CD4-positive, alpha-beta T cell treated with Interferon alpha-2 for 1 hour (primary cell): Measurements from ENCODE around the gene DENND1A.

Experiments
- DNase-seq, 2 donors: peaks; one replicate each; pipeline ENCODE4 v3.0.0-alpha.2; 2020 to 2022

DENND1A gene

DNA sequence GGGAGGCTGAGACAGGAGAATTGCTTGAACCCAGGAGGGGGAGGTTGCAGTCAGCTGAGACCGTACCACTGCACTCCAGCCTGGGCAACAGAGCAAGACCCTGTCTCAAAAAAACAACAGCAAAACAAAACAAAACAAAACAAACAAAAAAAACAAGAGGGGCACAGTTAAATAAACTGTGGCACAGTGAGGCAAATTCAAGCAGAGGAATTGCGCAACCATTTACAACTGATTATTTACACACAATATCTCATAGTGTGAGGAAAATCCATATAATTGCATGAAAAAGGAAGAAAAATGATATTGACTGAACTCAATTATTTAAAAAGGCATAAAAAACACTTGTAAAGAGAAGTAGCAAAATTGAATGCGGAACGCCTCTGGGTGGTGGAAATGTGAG is 412.4 kb downstream of the DENND1A start:
- no peak for DNase-seq

- no peak for DNase-seq
Observed at GRCh38 chr9:123514766-123515165, 415.2 kb downstream of the DENND1A start.

GRCh38 chr9:123513554-123513953 is 416.4 kb downstream of the DENND1A start:
- no peak for DNase-seq

DNA sequence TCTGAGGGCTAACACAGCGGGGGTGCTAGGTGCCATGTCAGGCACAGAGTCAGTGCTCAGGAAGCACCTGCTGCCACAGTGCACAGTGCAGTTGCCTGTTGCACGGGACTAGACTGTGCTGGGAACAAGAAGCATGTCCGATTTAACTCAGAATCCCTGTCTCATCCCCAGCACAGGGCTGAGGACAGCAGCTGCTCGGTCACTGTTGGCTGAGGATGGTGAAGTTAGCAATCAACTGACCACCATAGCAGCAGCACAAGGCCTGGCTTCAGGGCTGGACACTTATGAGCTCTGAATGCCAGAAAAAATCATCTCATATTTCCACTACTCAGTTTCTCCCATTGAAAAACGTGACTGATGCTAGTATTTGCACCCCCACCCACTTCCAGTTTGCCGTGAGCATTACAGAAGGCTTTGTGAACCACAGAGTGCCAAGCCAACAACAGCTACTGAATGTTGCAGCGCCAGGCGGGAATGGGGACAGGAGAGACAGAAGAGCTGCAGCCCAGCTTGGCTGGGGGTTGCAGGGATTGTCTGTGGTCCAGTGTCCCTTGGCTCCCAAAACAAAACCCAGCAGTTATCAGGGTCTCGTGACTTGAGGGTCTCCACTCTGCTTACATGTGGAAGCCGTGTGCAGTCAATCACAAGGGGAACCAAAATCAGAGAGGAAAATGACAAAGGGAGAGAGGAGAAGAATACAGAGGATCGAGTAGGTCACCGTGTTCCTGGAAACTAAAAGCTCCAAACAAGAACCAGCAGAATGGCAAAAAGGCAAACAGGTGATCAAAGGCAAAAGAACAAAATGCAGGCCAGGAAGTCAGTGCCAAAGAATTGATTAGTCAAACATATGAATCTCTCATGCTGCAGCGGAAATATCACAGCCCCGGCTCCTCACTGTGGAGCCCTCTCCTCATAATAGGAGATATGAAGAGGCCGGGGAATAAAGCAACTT is 418.3 kb downstream of the DENND1A start:
- no peak for DNase-seq

- no peak for DNase-seq
Observed at GRCh38 chr9:123509646-123510045, 420.3 kb downstream of the DENND1A start.

GRCh38 chr9:123508048-123508447 is 421.9 kb downstream of the DENND1A start:
- DNase-seq = no peak

DNA sequence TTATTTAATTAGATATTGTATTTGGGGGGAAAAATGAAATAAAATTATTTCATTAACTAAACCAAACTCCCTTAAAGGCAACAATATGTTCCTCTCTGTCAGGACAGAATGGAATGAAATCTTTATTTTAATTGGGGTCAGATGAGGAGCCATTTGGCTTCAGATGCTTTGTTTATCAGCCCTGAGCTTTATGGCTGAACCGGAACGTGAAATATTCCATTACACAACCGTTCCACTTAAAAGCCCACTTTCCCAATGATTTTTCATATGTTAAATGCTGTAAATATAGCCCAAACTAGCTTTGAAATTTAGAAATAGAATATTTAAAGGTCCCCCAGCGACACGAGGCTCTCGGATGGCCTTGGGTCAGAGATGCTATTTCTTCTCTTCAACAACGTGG is 424.4 kb downstream of the DENND1A start:
- DNase-seq = no peak

GRCh38 chr9:123500336-123500735 is 429.6 kb downstream of the DENND1A start:
- no peak for DNase-seq

- DNase-seq = no peak
Observed at GRCh38 chr9:123497830-123498229, 432.1 kb downstream of the DENND1A start.

- no peak for DNase-seq
Observed at GRCh38 chr9:123495731-123496130, 434.2 kb downstream of the DENND1A start.

- no peak for DNase-seq
Observed at GRCh38 chr9:123493627-123494026, 436.3 kb downstream of the DENND1A start.

DNA sequence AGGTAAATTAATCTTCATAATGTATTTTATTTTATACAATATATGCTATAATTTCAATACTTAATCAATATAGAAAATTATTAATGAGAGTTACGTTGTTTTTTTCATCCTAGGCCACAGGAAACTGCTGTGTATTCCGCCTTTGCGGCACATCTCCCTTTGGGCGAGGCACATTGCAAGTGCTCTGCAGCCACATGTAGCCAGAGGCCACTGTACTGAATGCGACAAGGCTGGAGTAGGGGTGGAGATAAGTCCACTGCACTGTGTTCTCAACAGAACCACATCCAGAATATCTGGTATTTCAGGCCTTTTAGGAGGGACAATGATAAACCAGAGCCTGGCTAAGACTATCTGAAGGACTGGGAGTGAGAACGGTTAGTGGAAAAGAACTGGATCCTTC is 439.2 kb downstream of the DENND1A start:
- no peak for DNase-seq

DNA sequence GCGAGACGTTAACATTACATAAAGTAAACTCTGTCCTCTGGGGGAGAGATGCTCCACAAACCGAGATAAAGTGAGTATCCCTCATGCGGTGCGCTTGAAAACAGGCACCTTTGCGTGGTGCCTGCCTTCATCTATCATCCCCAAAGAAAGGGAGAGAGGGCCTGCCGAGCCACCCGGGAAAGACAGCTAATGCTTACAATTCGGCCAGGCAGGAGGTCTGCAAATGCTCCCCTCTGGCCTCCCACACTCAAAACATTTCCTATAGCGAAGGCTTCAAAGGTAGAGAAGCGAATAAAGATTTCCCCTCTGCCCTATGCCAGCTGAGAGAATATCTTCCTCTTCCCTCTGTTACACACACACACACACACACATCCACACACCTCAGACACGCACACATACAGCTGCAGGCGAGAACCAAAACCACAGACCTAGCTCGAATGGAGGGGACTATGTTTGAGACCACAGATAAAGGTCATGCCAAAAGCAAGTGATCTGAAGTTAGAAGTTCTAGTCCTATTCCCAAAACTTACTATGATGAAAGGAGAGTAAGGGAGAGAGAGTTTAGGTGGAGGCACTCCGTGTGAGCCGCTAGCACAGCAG is 441.1 kb downstream of the DENND1A start:
- no peak for DNase-seq

DNA sequence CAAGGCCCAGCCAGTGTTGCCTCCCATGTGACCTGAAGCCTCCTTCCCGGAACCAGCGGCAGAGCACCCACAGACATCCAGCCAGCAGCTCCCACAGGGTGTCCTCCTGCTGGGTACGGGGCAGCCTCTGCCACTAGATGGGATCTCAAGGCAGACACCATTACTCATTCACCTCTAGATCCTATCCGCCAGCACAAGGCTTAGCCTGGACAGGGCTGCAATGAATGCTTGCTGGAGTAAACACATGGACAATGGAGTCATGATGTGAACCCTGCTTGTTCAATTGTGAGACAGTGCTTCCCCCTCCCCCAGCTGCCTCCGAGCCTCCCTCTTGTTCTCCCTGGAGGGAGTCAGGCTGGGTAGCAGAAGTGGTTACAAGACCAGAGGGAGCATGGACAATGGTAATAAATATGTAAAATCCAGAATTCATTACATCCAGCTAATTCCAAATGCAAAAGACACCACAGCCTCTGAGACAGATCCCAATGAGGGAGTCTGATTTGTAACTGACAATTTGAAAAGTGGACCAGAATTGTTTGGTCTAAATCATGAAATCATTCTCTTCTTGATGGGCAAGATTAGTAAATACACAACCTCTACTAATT is 441.9 kb downstream of the DENND1A start:
- no peak for DNase-seq

GRCh38 chr9:123486431-123486830 is 443.5 kb downstream of the DENND1A start:
- no peak for DNase-seq

- no peak for DNase-seq
Observed at GRCh38 chr9:123485216-123485615, 444.7 kb downstream of the DENND1A start.

DNA sequence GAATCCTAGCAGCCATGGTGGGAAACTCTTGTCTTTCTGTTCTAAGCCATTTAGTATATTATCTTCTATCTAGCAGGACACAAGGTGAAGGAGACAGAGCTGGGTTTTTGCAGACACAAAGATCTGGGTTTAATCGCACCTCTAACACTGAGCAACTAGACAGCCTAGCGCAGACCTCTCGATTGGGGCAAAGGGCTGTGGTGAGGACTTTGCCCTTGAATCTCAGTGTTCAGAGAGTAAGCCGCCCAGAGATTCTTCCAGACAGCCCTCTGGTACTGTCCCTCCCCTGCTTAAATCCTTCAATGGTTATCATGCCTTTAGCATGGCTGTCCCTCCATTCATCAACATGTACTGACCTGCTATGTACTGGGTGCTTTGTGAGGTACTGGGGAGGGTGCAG is 445.8 kb downstream of the DENND1A start:
- DNase-seq = no peak

DNA sequence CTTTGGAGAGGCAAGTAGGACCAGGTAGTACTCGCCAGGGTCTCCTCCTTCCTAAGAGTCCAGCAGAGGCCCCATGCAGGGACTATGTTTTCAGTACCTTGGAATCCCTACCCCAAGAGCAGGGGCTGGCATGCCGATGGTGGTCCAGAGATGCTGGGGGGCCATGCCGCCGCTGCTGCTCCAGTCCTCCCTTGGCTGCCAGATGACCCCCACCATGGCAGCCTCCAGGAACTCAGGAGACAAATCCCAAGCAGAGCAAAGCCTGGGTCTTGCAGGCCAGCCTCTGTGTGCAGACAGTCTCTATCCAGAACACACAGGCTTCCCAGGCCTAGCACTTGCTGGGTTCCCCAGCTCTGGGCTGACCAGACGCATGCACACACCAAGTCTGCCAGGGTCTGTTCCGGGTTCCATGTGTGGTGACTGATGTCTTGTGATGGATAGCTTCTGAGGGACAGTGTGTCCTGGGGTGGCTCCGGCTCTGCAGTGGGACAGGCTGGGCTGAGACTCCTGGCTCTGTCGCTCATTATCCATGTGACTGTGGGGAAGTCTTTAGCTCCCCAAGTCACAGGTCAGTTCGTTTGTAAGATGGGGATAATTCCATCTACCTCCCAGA is 446.6 kb downstream of the DENND1A start:
- DNase-seq = no peak

DNA sequence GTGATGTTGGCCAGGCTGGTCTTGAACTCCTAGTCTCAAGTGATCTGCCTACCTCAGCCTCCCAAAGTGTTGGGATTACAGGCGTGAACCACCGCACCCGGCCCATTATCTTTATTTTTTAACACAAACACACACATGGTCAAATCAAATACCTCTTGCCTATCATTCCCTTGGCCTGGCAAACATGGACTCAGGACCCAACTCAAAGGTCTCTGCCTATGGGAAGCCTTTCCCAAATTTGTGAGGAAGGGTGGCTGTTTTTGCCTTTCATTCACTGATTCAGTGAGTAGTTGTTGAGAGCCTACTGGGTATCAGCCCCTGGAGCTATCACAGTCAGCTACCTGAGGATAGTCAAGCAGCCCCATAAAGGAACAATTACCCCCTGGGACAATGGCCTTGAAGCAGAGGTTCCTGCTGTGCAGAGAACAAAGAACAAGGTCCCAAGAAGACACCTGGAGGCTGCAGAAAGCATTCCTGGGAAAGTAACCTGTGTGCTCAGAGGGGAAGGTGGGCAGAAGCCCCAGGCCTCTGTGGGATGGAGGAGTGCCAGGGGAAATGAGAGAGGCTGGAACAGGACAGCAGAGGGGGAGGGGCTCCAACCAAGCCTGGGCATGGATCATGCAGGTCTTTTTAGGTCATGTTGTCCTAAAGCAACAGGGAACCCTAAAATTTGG is 447.5 kb downstream of the DENND1A start:
- no peak for DNase-seq

DNA sequence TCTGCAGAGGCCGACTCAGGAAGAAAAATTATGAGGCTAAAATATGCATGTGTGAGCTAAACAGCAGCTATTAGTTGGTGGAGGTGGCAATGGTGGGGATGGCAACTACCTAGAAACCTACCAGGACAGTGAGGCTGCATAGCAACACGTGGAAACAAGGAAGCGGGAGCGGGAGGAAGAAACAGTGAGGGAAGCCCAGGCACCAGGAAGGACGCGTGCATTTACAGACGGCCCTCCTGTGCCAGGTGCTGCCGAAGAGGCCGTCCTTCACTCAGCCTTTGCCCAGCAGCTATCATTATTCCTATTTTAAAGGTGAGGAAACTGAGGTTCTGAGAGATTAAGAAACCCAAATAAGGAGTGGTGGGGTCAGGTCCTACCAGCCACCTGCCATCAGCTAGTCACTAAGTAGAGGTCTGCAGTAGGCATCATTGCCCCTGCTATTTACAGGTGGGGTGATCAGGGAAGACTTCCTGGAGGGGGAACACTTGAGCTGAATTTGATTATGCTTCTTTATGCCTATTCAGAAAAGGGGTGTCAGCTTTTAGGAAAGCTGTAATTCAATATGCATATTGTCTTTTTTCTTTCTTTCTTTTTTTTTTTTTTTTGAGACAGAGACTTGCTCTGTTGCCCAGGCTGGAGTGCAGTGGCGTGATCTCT is 448.6 kb downstream of the DENND1A start:
- no peak for DNase-seq

DNA sequence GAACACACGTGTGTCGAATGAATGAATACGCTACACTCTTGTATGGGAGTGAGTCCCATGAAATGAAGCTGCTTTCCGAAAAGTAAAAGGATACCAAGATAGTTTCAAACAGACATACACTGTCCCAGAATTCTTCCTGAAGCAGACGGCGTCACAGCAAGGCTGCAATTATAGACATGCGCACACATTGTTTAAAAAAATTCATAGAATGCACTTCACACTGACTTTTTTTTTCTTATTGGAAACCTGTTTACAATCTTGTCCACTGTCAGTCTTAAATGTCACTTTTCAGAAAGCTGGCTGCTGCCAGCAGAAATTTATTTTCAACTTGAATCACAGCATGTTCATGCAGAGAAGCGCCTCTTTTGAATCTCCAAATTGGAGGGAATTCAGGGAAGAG is 449.1 kb downstream of the DENND1A start:
- no peak for DNase-seq

DNA sequence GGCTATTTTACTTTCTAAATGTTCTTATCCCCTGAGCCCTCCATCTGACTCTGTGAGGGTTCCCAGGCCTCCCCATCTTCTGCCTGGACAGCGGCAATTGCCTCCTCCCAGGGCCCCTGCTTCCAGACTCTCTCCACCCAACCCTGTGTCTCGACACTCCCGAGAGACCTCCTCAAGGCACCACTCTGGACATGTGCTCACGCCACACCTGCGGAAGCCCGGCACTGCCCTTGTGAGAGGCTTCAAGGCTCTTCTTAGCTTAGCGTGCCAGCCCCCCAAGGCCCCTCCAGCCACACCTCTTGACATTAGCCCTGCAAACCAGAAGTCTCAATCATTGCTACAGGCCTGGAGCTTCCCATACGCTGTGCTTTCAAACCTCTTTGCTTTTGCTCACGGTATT is 449.8 kb downstream of the DENND1A start:
- no peak for DNase-seq
